NCI-H69 (cell line): ENCODE measurements around the gene FAM118A.

Experiments used
- DNase-seq: peaks from one replicate; lab custom pipeline; 2025; lab: John Stamatoyannopoulos, UW

Gene FAM118A

GRCh38 chr22:45381348-45381747 is 71.6 kb downstream of the FAM118A start:
- DNase-seq: no peak

GRCh38 chr22:45389546-45389945 is 79.8 kb downstream of the FAM118A start:
- DNase-seq: no peak
